Measurements from ENCODE around the gene TBX18.

DNA sequence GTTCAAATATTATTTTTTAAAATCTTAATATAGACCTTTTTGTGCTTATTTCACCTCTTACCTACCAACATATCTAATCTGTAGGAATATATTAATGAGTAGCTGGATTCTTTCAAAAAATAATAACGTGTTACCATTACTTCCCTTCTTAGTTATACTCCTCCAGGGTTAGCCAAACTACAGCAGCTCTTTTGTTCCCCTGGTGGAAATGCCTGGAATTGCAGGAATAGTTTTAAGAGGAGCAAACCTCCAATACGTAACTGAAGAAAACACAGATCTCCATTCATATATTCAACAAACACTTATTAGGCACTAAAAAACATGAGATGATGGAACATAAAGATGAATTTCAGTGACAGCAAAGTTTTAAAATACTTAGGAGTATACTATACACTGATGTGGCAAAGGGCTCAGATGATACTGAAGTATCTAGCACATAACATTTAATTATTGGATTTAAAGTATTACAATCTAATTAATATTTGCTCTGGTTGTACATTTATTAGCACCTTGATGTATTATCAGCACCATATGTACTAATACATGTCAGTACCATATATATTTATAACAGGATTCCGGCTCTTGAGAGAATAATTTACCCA is 78.3 kb downstream of the TBX18 start:
- TF ChIP-seq, protein P1, sequence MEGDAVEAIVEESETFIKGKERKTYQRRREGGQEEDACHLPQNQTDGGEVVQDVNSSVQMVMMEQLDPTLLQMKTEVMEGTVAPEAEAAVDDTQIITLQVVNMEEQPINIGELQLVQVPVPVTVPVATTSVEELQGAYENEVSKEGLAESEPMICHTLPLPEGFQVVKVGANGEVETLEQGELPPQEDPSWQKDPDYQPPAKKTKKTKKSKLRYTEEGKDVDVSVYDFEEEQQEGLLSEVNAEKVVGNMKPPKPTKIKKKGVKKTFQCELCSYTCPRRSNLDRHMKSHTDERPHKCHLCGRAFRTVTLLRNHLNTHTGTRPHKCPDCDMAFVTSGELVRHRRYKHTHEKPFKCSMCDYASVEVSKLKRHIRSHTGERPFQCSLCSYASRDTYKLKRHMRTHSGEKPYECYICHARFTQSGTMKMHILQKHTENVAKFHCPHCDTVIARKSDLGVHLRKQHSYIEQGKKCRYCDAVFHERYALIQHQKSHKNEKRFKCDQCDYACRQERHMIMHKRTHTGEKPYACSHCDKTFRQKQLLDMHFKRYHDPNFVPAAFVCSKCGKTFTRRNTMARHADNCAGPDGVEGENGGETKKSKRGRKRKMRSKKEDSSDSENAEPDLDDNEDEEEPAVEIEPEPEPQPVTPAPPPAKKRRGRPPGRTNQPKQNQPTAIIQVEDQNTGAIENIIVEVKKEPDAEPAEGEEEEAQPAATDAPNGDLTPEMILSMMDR (IDR thresholded peaks at IDR 0.05), result peak; percentile 75
- no peak for TF ChIP-seq ZFX (IDR thresholded peaks at IDR 0.05; ENCODE audit: borderline replicate concordance)

Data from 22Rv1 (cell line).